Ascending aorta (tissue), 2 donors: ENCODE measurements around the gene CACNA1D. TPM values are rescaled to one million over a fixed set of nuclear protein-coding genes. Genes with fewer than 3 reads are reported as not detected.

Experiments used
- DNase-seq, 2 donors: peaks; one replicate each; pipeline ENCODE4 v3.0.0-alpha.2; 2019; ENCODE audit warnings: low spot score in 2 of 2
- H3K27ac ChIP-seq, 2 donors: fragments of 200-600 bp; sonication (generic); one replicate each; pipeline ENCODE4 v1.5.1; 2016 to 2017; ENCODE audit warnings: mild to moderate bottlenecking in 1 of 2
- H3K27me3 ChIP-seq: fragments of 200-600 bp; sonication (generic); one replicate; pipeline ENCODE4 v1.5.1; 2017
- H3K36me3 ChIP-seq, 2 donors: fragments of 200-600 bp; sonication (generic); one replicate each; pipeline ENCODE4 v1.5.1; 2016
- H3K4me1 ChIP-seq, 2 donors: fragments of 200-600 bp; sonication (generic); one replicate each; pipeline ENCODE4 v1.5.1; 2016 to 2017; ENCODE audit warnings: mild to moderate bottlenecking in 1 of 2
- H3K4me3 ChIP-seq, 2 donors: fragments of 200-600 bp; sonication (generic); one replicate each; pipeline ENCODE4 v1.5.1; 2016 to 2017; ENCODE audit warnings: mild to moderate bottlenecking in 1 of 2
- H3K9me3 ChIP-seq, 2 donors: fragments of 200-600 bp; sonication (generic); one replicate each; pipeline ENCODE4 v1.5.1; 2016
- intact Hi-C: fragments of 100-400 bp; cut with DNase I; formaldehyde crosslinking; loops from one replicate; pipeline ENCODE4 v1.15.1; 2023
- total RNA-seq: library from RNA; depleted of rRNA; stranded (reverse); fragments of >200 nt; gene quantifications from one replicate; pipeline ENCODE4 v1.1.0, GENCODE V29; 2016
- TF ChIP-seq, protein P1 (sequence below), 3 experiments: fragments of 200-600 bp in 2 of 3; fragments of 450-650 bp in 1 of 3; sonication (generic) in 2 of 3; IDR thresholded peaks; one replicate each; pipeline ENCODE4 v1.5.1; 2016 to 2019; ENCODE audit warnings: antibody characterized with exemption in 3 of 3, mild to moderate bottlenecking in 1 of 3, moderate library complexity in 1 of 3

Gene CACNA1D
- total RNA-seq, 1 donor from 2014 or later = 0.43 TPM

GRCh38 chr3:53626876-53627275 lies 132.5 kb downstream of the CACNA1D start:
- TF ChIP-seq, protein P1, sequence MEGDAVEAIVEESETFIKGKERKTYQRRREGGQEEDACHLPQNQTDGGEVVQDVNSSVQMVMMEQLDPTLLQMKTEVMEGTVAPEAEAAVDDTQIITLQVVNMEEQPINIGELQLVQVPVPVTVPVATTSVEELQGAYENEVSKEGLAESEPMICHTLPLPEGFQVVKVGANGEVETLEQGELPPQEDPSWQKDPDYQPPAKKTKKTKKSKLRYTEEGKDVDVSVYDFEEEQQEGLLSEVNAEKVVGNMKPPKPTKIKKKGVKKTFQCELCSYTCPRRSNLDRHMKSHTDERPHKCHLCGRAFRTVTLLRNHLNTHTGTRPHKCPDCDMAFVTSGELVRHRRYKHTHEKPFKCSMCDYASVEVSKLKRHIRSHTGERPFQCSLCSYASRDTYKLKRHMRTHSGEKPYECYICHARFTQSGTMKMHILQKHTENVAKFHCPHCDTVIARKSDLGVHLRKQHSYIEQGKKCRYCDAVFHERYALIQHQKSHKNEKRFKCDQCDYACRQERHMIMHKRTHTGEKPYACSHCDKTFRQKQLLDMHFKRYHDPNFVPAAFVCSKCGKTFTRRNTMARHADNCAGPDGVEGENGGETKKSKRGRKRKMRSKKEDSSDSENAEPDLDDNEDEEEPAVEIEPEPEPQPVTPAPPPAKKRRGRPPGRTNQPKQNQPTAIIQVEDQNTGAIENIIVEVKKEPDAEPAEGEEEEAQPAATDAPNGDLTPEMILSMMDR (IDR thresholded peaks at IDR 0.05) = no peak
- no peak overlapping the region for H3K4me3 ChIP-seq
- intact Hi-C loops = no loop called here
- H3K36me3 ChIP-seq = no peaks in the 10 kb centered on the region
- H3K4me1 ChIP-seq = no peaks in the 10 kb centered on the region
- H3K27me3 ChIP-seq = no peaks in the 10 kb centered on the region
- H3K27ac ChIP-seq = no peak overlapping the region
- no peak for DNase-seq
- no peaks in the 10 kb centered on the region for H3K9me3 ChIP-seq

DNA sequence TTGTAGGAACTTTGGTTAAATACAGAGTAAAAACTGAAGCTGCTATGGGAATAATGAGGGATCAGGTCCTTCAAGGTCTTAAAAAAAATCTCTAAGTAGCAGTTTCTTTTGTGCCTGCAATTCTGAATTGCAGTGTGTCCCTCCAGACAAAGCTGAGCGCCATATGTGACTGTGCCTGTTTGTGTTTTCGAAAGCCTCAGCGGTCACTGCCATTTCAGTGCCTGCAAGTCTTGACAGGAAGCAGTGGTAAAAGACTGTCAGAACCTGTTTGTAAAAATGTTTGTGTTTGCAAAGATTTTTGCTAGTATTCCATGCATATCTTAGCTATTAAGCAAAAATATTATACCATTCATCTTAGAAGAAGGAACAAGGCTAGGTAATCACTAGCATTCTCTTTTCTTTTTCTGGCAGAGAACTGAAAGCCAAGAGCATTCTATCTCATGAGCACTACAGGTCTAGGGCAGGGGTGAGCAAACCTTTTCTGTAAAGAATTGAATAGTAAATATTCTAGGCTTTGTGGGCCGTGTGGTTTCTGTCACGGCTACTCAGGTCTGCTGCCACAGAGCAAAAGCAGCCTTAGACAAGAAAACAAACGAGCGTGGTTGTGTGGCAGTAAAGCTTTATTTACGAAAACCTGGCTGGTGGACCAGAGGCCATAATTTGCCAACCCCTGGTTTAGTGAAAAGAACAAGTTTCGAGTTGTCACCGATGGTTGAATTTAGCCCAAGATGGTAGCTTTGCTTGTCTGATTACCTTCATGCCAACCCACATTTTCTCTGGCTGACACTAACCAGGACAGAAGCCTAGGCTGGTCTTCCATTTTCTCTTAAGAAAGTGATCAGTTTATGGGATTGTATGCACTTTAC lies 134.4 kb downstream of the CACNA1D start:
- no peak overlapping the region for H3K27ac ChIP-seq

GRCh38 chr3:53629402-53629723 lies 135.0 kb downstream of the CACNA1D start:
- no peak for DNase-seq
- Histone ChIP-seq H3K4me1 (no peaks in the 10 kb centered on the region), H3K4me3 (no peak overlapping the region), H3K9me3 (no peaks in the 10 kb centered on the region), H3K27me3 (no peaks in the 10 kb centered on the region), H3K27ac (no peak overlapping the region), H3K36me3 (no peaks in the 10 kb centered on the region)
- TF ChIP-seq, protein P1 (IDR thresholded peaks at IDR 0.05) = no peak
- intact Hi-C loops = no loop called here

More for the DNA sequence above, 134.4 kb downstream of the CACNA1D start:
- intact Hi-C loops = no loop called here
- no peaks in the 10 kb centered on the region for H3K9me3 ChIP-seq
- no peaks in the 10 kb centered on the region for H3K4me1 ChIP-seq
- H3K36me3 ChIP-seq = no peaks in the 10 kb centered on the region
- no peak for DNase-seq
- H3K27me3 ChIP-seq = no peaks in the 10 kb centered on the region
- TF ChIP-seq, protein P1 (IDR thresholded peaks at IDR 0.05) = no peak
- no peak overlapping the region for H3K4me3 ChIP-seq

DNA sequence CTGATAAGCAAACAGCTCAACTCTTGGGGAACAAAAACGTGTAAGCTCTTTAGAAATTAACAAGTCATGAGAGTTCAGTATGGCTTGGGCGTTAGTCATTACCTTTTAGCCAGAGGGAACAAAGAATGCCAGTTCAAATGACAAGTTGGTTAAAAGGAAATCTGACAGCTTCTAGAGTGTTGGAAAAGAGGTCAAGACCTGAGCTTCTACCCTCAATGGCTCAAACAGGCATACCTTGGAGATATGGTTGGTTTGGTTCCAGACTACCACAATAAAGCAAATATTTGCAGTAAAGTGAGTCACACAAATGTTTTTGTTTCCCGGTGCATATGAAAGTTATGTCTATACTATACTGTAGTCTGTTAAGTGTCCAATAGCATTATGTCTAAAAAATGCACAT lies 136.1 kb downstream of the CACNA1D start:
- intact Hi-C loops = no loop called here
- Histone ChIP-seq H3K4me1 (no peaks in the 10 kb centered on the region), H3K9me3 (no peaks in the 10 kb centered on the region), H3K4me3 (no peak overlapping the region), H3K36me3 (no peaks in the 10 kb centered on the region), H3K27ac (no peak overlapping the region), H3K27me3 (no peaks in the 10 kb centered on the region)
- DNase-seq = no peak
- TF ChIP-seq, protein P1 (IDR thresholded peaks at IDR 0.05) = no peak

GRCh38 chr3:53633197-53633787 lies 138.9 kb downstream of the CACNA1D start:
- Histone ChIP-seq H3K4me3 (no peak overlapping the region), H3K27ac (no peak overlapping the region), H3K36me3 (no peaks in the 10 kb centered on the region), H3K27me3 (no peaks in the 10 kb centered on the region), H3K9me3 (no peaks in the 10 kb centered on the region), H3K4me1 (no peaks in the 10 kb centered on the region)
- intact Hi-C loops = no loop called here
- TF ChIP-seq, protein P1 (IDR thresholded peaks at IDR 0.05) = no peak
- DNase-seq = no peak
